Skeletal muscle tissue (tissue), 4 donors: ENCODE results near the gene AEN. TPM values are rescaled to one million over a fixed set of nuclear protein-coding genes. Genes with fewer than 3 reads are reported as not detected.

Source experiments
- H3K27ac ChIP-seq: one replicate; pipeline ENCODE4 v1.7.0; 2013; ENCODE audit warnings: mild to moderate bottlenecking, low read depth, low read length, inconsistent platforms
- H3K27me3 ChIP-seq, 3 donors: one replicate each; pipeline ENCODE4 v1.7.0; 2013; ENCODE audit warnings: low read length in 3 of 3; ENCODE audit not compliant: control insufficient read depth in 3 of 3, insufficient read depth in 3 of 3
- H3K36me3 ChIP-seq, 3 donors: one replicate each; pipeline ENCODE4 v1.7.0; 2013; ENCODE audit warnings: low read length in 3 of 3; ENCODE audit not compliant: control insufficient read depth in 3 of 3, insufficient read depth in 3 of 3
- H3K4me1 ChIP-seq, 3 donors: one replicate each; pipeline ENCODE4 v1.7.0; 2013; ENCODE audit warnings: low read length in 3 of 3, mild to moderate bottlenecking in 3 of 3; ENCODE audit not compliant: control insufficient read depth in 3 of 3, insufficient read depth in 3 of 3
- H3K4me3 ChIP-seq, 3 donors: one replicate each; pipeline ENCODE4 v1.7.0; 2013; ENCODE audit warnings: low read length in 3 of 3
- H3K9ac ChIP-seq, 3 donors: one replicate each; pipeline ENCODE4 v1.7.0; 2013; ENCODE audit warnings: low read length in 3 of 3, mild to moderate bottlenecking in 3 of 3, moderate library complexity in 2 of 3, low read depth in 1 of 3
- H3K9me3 ChIP-seq, 3 donors: one replicate each; pipeline ENCODE4 v1.7.0; 2013; ENCODE audit warnings: low read length in 3 of 3; ENCODE audit not compliant: control insufficient read depth in 3 of 3
- total RNA-seq: library from RNA; depleted of rRNA; stranded (reverse); fragments of >200 nt; gene quantifications from one replicate; pipeline ENCODE4 v1.2.3, GENCODE V29; 2014
- donor health status: Osteomylitis.

Gene AEN, protein sequence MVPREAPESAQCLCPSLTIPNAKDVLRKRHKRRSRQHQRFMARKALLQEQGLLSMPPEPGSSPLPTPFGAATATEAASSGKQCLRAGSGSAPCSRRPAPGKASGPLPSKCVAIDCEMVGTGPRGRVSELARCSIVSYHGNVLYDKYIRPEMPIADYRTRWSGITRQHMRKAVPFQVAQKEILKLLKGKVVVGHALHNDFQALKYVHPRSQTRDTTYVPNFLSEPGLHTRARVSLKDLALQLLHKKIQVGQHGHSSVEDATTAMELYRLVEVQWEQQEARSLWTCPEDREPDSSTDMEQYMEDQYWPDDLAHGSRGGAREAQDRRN
- 5.2 TPM for total RNA-seq

DNA sequence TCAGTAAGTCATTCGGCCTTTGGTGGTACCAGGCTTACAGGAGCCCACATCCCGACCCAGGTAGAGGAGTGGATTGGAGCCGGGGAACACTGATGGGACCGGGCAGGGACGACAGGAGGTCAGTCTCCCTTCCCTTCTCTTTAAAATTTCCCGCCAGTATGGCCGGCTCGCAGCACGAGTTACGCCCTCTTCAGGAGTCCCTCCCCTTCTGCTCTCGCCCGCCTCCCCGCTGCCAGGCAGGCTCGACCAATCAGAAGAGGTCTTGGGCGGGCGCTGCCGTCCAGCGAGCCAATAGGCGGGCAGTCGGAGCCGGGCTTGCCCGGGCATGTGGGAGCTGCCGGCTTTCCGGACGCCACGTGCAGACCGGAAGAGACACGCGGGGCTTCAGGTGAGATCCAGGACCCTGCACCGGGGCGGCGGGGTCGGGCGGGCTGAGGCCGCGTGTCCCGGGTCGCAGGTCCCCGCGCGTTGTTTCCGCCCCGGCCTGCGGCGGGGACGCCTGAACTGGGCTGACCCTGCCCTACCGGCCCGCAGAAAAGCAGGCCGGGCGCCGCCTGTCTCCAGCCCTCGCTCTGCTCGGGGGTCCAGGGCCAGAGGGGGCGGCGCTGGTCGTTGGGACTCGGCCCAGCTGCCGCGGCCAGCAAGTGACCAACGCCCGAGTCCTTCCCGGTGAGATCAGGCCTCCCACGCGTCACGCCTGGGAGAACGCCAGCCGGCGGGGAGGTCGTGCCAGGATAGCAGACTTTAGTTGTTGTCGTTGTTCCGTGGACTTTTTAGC is at the start of gene AEN:
TSS of gene AEN (plus strand) at position 346 of the 778 bp plus-strand sequence. CDS start 4,870 bp downstream, outside the sequence.
- Histone ChIP-seq H3K27ac (peak within 1 kb of the TSS; percentile 85), H3K36me3 (peaks cover under 1 to 1% (median 1%) of the 10 kb centered on the region in 3 donors), H3K4me1 (peaks cover 17 to 42% (median 18%) of the 10 kb centered on the region in 3 donors), H3K9me3 (no peaks in the 10 kb centered on the region), H3K4me3 (peak within 1 kb of the TSS; percentile 82 to 90 (median 85)), H3K27me3 (no peaks in the 10 kb centered on the region), H3K9ac (peak within 1 kb of the TSS; percentile 73 to 91 (median 79))

DNA sequence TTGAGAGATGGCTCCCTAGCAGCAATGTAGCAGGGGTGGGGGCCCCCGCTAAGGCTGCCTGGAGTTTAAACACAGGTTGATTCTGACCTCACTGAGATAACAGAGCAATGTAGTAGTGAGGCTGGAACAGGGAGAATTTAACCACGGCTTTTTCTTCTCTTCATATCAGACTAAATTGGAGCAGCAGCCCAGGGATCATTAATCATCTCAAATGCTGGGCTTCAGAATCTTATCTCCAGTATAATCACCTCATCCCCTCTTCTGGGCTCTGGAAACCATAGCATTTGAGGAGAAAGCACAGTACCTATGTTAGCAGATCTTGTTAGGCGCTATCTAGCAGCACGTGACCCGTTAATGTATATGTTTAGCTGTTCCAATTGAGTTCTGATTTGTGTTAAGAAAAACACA is 49.3 kb upstream of the AEN start:
- Histone ChIP-seq H3K9me3 (no peaks in the 10 kb centered on the region), H3K27me3 (peaks cover 0 to 3% (median 0%) of the 10 kb centered on the region in 3 donors), H3K36me3 (no peaks in the 10 kb centered on the region), H3K4me3 (no peak overlapping the region), H3K9ac (peak overlapping the region in 1 of 3 donors; percentile 54), H3K4me1 (peaks cover 8 to 22% (median 17%) of the 10 kb centered on the region in 3 donors), H3K27ac (peak overlapping the region; percentile 72)

- no peaks in the 10 kb centered on the region for H3K27me3 ChIP-seq
- peaks cover 8 to 22% (median 17%) of the 10 kb centered on the region in 3 donors for H3K4me1 ChIP-seq
- H3K36me3 ChIP-seq, result no peaks in the 10 kb centered on the region
- H3K9me3 ChIP-seq, result no peaks in the 10 kb centered on the region
- no peak overlapping the region for H3K27ac ChIP-seq
- H3K4me3 ChIP-seq, result no peak overlapping the region
- no peak overlapping the region for H3K9ac ChIP-seq
Measured at GRCh38 chr15:88574077-88574476, 47.1 kb upstream of the AEN start.

DNA sequence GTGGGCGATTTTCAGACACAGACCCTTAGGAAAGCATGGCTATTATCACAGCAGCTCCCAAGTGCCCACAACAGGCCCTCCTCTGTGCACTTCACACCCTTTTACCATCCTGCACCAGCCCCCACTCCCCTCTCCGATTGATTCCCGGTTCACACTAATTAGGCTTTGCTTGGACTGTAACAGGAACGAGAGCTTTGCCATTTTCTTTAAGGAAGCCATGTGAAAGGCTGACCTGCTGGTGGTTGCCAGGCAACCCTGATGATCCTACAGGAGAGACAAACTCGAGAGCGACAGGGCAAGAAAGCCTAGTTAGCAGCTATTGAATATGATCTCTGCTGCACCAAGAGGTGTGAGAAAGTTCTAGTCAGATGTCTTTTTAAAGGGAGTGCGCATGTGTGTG is 46.5 kb upstream of the AEN start:
- H3K27ac ChIP-seq, result no peak overlapping the region
- no peaks in the 10 kb centered on the region for H3K9me3 ChIP-seq
- no peaks in the 10 kb centered on the region for H3K36me3 ChIP-seq
- H3K4me1 ChIP-seq, result peaks cover 8 to 22% (median 17%) of the 10 kb centered on the region in 3 donors
- no peak overlapping the region for H3K9ac ChIP-seq
- no peaks in the 10 kb centered on the region for H3K27me3 ChIP-seq
- no peak overlapping the region for H3K4me3 ChIP-seq

DNA sequence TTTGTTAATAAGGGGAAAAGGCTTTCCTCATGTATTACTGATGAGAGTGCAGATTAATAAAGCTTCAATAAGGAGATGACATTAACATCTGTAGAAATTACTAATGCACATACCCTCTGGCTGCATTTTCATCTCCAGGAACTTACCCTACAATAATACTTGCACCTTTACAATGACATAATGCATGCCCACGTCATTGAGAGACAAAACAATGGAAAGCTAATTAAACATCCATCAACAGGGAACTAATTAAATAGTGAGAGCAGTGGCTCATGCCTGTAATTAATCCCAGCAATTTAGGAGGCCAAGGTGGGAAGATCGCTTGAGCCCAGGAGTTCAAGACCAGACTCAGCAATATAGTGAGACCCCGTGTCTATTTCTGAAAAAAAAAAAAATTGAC is 41.8 kb upstream of the AEN start:
- Histone ChIP-seq H3K4me3 (no peak overlapping the region), H3K9me3 (no peaks in the 10 kb centered on the region), H3K27me3 (no peaks in the 10 kb centered on the region), H3K4me1 (no peaks in the 10 kb centered on the region), H3K27ac (no peak overlapping the region), H3K36me3 (no peaks in the 10 kb centered on the region), H3K9ac (no peak overlapping the region)

DNA sequence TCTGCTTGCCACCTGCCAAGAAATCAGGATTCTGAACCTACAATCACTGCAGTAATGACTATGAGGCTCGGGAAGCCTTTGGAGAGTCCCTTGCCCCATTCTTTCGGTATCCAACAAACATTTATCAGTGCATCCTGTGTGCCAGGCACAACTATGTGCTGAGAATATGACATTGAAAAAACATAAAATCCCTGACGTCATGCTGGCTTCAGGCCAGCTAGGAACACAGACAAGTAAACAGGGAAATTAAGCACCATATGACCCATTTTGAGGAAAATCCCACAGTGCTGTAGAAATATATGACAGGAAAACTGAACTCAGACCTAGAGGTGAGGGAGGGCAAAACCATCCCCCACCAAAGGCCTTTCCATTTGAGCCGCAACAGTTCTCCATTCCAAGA is 40.6 kb upstream of the AEN start:
- no peak overlapping the region for H3K27ac ChIP-seq
- no peak overlapping the region for H3K9ac ChIP-seq
- H3K36me3 ChIP-seq, result no peaks in the 10 kb centered on the region
- no peaks in the 10 kb centered on the region for H3K9me3 ChIP-seq
- H3K4me3 ChIP-seq, result no peak overlapping the region
- H3K27me3 ChIP-seq, result no peaks in the 10 kb centered on the region
- H3K4me1 ChIP-seq, result no peaks in the 10 kb centered on the region

DNA sequence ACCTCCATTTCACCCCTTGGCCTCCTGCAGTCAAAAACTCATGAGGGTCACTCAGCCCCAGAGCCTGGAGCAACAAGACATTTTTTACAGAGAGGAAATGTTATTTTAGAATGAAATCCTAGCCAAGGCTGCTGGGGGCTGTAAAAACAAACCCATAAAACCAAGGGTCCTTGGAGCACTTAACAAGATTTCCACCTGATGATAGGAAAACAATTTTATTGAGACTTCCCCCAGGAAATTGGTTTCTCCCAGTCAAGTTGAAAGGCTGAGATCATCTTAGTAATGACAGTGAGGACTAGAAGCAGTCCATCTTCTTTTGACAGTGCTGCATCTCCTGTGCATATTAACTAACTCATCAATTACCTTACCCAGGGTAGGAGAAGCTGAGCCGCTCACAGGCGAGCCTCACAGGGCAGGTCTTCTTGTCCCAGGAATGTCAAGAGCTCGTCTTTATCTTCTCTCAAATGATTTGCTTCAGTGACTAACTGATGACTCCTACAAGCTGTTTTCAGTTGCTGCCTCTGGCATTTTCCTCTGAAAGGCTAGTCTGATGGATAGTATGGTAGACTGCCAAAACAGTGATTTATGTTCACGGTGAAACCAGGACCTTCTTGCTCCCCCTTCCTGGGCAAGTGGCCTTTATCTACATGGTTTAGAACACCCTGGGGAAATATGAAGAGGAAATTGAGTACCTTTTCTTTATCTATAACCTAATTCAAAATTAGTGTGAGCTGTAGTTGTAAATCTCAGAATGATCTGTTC is 34.6 kb upstream of the AEN start:
- no peaks in the 10 kb centered on the region for H3K27me3 ChIP-seq
- no peaks in the 10 kb centered on the region for H3K4me1 ChIP-seq
- no peak overlapping the region for H3K9ac ChIP-seq
- no peaks in the 10 kb centered on the region for H3K9me3 ChIP-seq
- H3K27ac ChIP-seq, result no peak overlapping the region
- no peaks in the 10 kb centered on the region for H3K36me3 ChIP-seq
- H3K4me3 ChIP-seq, result no peak overlapping the region

DNA sequence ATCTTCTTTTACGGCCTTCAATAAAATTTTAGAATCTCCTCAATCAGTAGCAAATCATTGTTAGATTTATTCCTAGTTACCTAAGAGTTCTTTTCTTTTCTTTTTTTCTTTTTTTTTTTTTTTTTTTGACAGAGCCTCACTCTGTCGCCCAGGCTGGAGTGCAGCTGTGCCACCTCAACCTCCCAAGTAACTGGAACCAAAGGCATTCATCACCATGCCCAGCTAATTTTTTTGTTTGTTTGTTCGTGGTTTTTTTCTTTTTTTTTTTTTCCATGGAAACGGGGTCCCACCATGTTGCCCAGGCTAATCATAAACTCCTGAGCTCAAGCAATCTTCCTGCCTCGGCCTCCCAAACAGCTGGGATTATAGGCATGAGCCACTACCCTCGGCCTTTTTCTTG is 30.4 kb upstream of the AEN start:
- Histone ChIP-seq H3K9ac (no peak overlapping the region), H3K27ac (no peak overlapping the region), H3K27me3 (no peaks in the 10 kb centered on the region), H3K9me3 (no peaks in the 10 kb centered on the region), H3K4me3 (no peak overlapping the region), H3K36me3 (no peaks in the 10 kb centered on the region), H3K4me1 (no peaks in the 10 kb centered on the region)

- Histone ChIP-seq H3K27me3 (no peaks in the 10 kb centered on the region), H3K4me1 (no peaks in the 10 kb centered on the region), H3K9me3 (no peaks in the 10 kb centered on the region), H3K9ac (no peak overlapping the region), H3K36me3 (no peaks in the 10 kb centered on the region), H3K27ac (no peak overlapping the region), H3K4me3 (no peak overlapping the region)
Measured at GRCh38 chr15:88591384-88591783, 29.8 kb upstream of the AEN start.
